HepG2 (cell line): ENCODE data around the gene TSACC. TPM values are rescaled to one million over a fixed set of nuclear protein-coding genes. Genes with fewer than 3 reads are reported as not detected.

Experiments used
- ATAD3A ChIP-seq: sonication (generic); formaldehyde crosslinking; IDR thresholded peaks from 2 replicates; pipeline ENCODE4 v1.4.0; 2020; ENCODE audit warnings: missing genetic modification reagents
- CBX2 ChIP-seq, 2 experiments: fragments of 200-600 bp in 1 of 2; sonication (generic); formaldehyde crosslinking in 1 of 2; IDR thresholded peaks; 2 replicates each; pipeline versions ENCODE4 v1.7.0 to v1.8.1; 2018 to 2022; ENCODE audit warnings: low read depth in 2 of 2, low read length in 1 of 2, mild to moderate bottlenecking in 1 of 2, missing genetic modification reagents in 1 of 2
- DPF2 ChIP-seq: sonication (generic); formaldehyde crosslinking; IDR thresholded peaks from 2 replicates; pipeline ENCODE4 v1.4.0; 2020; ENCODE audit warnings: mild to moderate bottlenecking, low read depth, missing genetic modification reagents, borderline replicate concordance
- FOXJ3 ChIP-seq: sonication (generic); formaldehyde crosslinking; IDR thresholded peaks from 2 replicates; pipeline ENCODE4 v1.4.0; 2020; ENCODE audit warnings: missing genetic modification reagents, mild to moderate bottlenecking, borderline replicate concordance
- FOXM1 ChIP-seq: sonication (generic); formaldehyde crosslinking; IDR thresholded peaks from 2 replicates; pipeline ENCODE4 v1.5.0; 2020; ENCODE audit warnings: missing genetic modification reagents
- FOXO1 ChIP-seq: sonication (generic); formaldehyde crosslinking; IDR thresholded peaks from 2 replicates; pipeline ENCODE4 v1.4.0; 2020; ENCODE audit warnings: missing genetic modification reagents
- HDAC6 ChIP-seq: fragments of 200-600 bp; sonication (generic); IDR thresholded peaks from 2 replicates; pipeline ENCODE4 v1.7.0; 2017; ENCODE audit warnings: mild to moderate bottlenecking, antibody characterized with exemption, low read length, low read depth
- HHEX ChIP-seq: IDR thresholded peaks from 2 replicates; pipeline ENCODE4 v1.6.1; 2016; ENCODE audit warnings: control low read depth
- HNF4G ChIP-seq, 2 experiments: sonication (generic) in 1 of 2; formaldehyde crosslinking in 1 of 2; IDR thresholded peaks; 2 replicates each; pipeline versions ENCODE4 v1.4.0 to v1.6.1; 2011 to 2020; ENCODE audit warnings: borderline replicate concordance in 2 of 2, low read depth in 2 of 2, mild to moderate bottlenecking in 2 of 2, low read length in 1 of 2, missing genetic modification reagents in 1 of 2, moderate library complexity in 1 of 2
- POLR2A ChIP-seq, 2 experiments: IDR thresholded peaks; 2 replicates each; pipeline ENCODE4 v1.6.1; 2011; ENCODE audit warnings: low read depth in 2 of 2, low read length in 2 of 2, mild to moderate bottlenecking in 1 of 2, moderate library complexity in 1 of 2; ENCODE audit not compliant: insufficient read depth in 1 of 2
- POLR2AphosphoS5 ChIP-seq: IDR thresholded peaks from 2 replicates; pipeline ENCODE4 v1.6.1; 2012; ENCODE audit warnings: low read depth, low read length
- SMARCE1 ChIP-seq: fragments of 450-650 bp; IDR thresholded peaks from 2 replicates; pipeline ENCODE4 v1.6.1; 2017; ENCODE audit warnings: borderline replicate concordance
- TBX3 ChIP-seq: fragments of 450-650 bp; IDR thresholded peaks from 2 replicates; pipeline ENCODE4 v1.6.1; 2017; ENCODE audit warnings: antibody characterized with exemption, mild to moderate bottlenecking, inconsistent platforms, borderline replicate concordance
- TP53 ChIP-seq: sonication (generic); formaldehyde crosslinking; conservative IDR thresholded peaks from 2 replicates; pipeline ENCODE4 v1.4.0; 2020; ENCODE audit warnings: missing genetic modification reagents
- ZC3H13 ChIP-seq: sonication (generic); formaldehyde crosslinking; IDR thresholded peaks from 2 replicates; pipeline ENCODE4 v1.8.1; 2023; ENCODE audit warnings: mild to moderate bottlenecking, missing genetic modification reagents, moderate library complexity
- ZNF205 ChIP-seq: IDR thresholded peaks from 2 replicates; pipeline ENCODE4 v1.6.1; 2018; ENCODE audit warnings: missing biosample characterization, missing genetic modification reagents
- ZNF337 ChIP-seq: sonication (generic); formaldehyde crosslinking; IDR thresholded peaks from 2 replicates; pipeline ENCODE4 v1.5.1; 2020; ENCODE audit warnings: missing genetic modification reagents, low read depth, mild to moderate bottlenecking, borderline replicate concordance
- ZNF33A ChIP-seq: sonication (generic); formaldehyde crosslinking; IDR thresholded peaks from 2 replicates; pipeline ENCODE4 v1.5.1; 2020; ENCODE audit warnings: missing genetic modification reagents, mild to moderate bottlenecking, moderate library complexity, borderline replicate concordance
- ZNF382 ChIP-seq: sonication (generic); formaldehyde crosslinking; IDR thresholded peaks from 2 replicates; pipeline ENCODE4 v1.5.0; 2020; ENCODE audit warnings: missing genetic modification reagents, mild to moderate bottlenecking, borderline replicate concordance
- ZNF570 ChIP-seq: sonication (generic); formaldehyde crosslinking; IDR thresholded peaks from 2 replicates; pipeline ENCODE4 v1.4.0; 2020; ENCODE audit warnings: mild to moderate bottlenecking, missing genetic modification reagents, borderline replicate concordance
- ZNF761 ChIP-seq: sonication (generic); formaldehyde crosslinking; conservative IDR thresholded peaks from 2 replicates; pipeline ENCODE4 v1.4.0; 2020; ENCODE audit warnings: mild to moderate bottlenecking, missing genetic modification reagents
- ZSCAN31 ChIP-seq: sonication (generic); formaldehyde crosslinking; IDR thresholded peaks from 2 replicates; pipeline ENCODE4 v1.5.0; 2020; ENCODE audit warnings: low read depth, mild to moderate bottlenecking, missing genetic modification reagents
- polyA plus RNA-seq, 8 experiments: library from polyadenylated mRNA; depleted of rRNA in 3 of 8; stranded (reverse) in 7 of 8; unstranded in 1 of 8; fragments of >200 nt; fragmentation: Illumina TruSeq in 4 of 8; extraction: Trizol in 4 of 8; gene quantifications; 2 replicates each; pipeline versions ENCODE4 v1.2.1 to v1.2.3, GENCODE V29; 2011 to 2016; ENCODE audit warnings: low read depth in 4 of 8, missing spikeins in 1 of 8, mixed read lengths in 1 of 8; ENCODE audit not compliant: insufficient read depth in 1 of 8
- total RNA-seq, 5 experiments: library from RNA; depleted of rRNA; stranded (reverse); fragments of >200 nt; fragmentation: Illumina TruSeq; extraction: Trizol; gene quantifications; 2 replicates each; pipeline ENCODE4 v1.2.3, GENCODE V29; 2016; ENCODE audit warnings: low read depth in 1 of 5
- TF ChIP-seq, protein P1 (sequence below): sonication (generic); formaldehyde crosslinking; IDR thresholded peaks from one replicate; pipeline ENCODE4 v1.5.1; 2020; ENCODE audit warnings: mild to moderate bottlenecking, missing genetic modification reagents; ENCODE audit errors: not compliant biosample characterization

TSACC gene
- total and polyA plus RNA-seq, 2 of the 13 experiments (the other 11 are each of a cell fraction or from before 2014, with no cell fraction given) = 1.5 to 2.6 TPM

DNA sequence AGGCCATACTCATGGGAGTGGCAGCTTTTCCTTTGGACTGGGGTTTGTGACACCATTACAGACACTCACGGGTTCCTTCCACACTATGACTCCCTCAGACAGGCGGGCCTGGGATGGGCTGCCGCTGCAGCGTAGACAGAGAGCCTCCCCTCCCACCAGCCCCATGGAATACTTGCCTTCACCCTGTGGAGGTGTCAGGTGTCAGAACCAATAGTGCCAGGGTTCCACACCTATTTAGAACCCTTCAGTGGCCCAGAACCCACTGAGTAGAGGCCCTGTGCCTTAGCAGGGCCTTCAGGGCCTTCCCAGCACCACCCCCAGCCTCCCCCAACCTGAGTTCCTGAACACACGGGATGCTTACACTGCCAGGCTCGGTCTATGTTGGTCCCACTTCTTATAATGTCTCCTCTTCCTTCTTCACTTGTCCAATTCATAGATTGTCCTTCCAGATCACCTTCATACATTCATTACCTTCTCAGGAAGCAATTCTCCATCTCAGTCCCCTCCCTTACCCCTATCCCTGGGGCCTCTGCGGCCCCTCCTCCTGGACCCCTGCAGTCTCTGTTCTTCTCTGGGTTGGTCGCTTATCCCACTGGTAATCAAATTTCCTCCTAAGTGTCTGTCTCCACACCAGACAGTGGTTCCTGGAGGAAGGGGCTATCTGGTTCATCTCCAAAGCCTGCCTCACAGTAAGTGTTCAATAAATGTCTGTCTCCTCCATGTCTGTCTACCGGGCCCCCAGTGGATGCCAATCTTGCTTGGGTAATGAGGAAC is 29.2 kb downstream of the TSACC start (continued):
- TF ChIP-seq, protein P1, sequence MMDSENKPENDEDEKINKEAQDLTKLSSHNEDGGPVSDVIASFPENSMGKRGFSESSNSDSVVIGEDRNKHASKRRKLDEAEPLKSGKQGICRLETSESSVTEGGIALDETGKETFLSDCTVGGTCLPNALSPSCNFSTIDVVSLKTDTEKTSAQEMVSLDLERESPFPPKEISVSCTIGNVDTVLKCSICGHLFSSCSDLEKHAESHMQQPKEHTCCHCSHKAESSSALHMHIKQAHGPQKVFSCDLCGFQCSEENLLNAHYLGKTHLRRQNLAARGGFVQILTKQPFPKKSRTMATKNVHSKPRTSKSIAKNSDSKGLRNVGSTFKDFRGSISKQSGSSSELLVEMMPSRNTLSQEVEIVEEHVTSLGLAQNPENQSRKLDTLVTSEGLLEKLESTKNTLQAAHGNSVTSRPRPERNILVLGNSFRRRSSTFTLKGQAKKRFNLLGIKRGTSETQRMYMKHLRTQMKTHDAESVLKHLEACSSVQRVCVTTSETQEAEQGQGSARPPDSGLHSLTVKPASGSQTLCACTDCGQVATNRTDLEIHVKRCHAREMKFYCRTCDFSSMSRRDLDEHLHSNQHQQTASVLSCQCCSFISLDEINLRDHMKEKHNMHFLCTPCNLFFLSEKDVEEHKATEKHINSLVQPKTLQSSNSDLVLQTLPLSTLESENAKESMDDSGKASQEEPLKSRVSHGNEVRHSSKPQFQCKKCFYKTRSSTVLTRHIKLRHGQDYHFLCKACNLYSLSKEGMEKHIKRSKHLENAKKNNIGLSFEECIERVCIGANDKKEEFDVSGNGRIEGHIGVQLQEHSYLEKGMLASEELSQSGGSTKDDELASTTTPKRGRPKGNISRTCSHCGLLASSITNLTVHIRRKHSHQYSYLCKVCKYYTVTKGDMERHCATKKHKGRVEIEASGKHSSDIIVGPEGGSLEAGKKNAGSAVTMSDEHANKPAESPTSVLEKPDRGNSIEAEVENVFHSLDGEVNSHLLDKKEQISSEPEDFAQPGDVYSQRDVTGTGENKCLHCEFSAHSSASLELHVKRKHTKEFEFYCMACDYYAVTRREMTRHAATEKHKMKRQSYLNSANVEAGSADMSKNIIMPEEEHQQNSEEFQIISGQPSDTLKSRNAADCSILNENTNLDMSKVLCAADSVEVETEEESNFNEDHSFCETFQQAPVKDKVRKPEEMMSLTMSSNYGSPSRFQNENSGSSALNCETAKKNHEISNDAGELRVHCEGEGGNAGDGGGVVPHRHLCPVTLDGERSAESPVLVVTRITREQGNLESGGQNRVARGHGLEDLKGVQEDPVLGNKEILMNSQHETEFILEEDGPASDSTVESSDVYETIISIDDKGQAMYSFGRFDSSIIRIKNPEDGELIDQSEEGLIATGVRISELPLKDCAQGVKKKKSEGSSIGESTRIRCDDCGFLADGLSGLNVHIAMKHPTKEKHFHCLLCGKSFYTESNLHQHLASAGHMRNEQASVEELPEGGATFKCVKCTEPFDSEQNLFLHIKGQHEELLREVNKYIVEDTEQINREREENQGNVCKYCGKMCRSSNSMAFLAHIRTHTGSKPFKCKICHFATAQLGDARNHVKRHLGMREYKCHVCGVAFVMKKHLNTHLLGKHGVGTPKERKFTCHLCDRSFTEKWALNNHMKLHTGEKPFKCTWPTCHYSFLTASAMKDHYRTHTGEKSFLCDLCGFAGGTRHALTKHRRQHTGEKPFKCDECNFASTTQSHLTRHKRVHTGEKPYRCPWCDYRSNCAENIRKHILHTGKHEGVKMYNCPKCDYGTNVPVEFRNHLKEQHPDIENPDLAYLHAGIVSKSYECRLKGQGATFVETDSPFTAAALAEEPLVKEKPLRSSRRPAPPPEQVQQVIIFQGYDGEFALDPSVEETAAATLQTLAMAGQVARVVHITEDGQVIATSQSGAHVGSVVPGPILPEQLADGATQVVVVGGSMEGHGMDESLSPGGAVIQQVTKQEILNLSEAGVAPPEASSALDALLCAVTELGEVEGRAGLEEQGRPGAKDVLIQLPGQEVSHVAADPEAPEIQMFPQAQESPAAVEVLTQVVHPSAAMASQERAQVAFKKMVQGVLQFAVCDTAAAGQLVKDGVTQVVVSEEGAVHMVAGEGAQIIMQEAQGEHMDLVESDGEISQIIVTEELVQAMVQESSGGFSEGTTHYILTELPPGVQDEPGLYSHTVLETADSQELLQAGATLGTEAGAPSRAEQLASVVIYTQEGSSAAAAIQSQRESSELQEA (CRISPR knock-in tag) = no peak
- TF ChIP-seq HNF4G (IDR thresholded peaks at IDR 0.05; ENCODE audit: borderline replicate concordance, low read depth, low read length) = no peak
- no peak for TF ChIP-seq HNF4G (CRISPR knock-in tag; IDR thresholded peaks at IDR 0.05; ENCODE audit: borderline replicate concordance, low read depth)
- TF ChIP-seq ZC3H13 (CRISPR knock-in tag) = no peak
- no peak for TF ChIP-seq ZNF570
- no peak for TF ChIP-seq CBX2 (IDR thresholded peaks at IDR 0.05; ENCODE audit: low read depth, low read length)
- TF ChIP-seq CBX2 (CRISPR knock-in tag; IDR thresholded peaks at IDR 0.05; ENCODE audit: low read depth) = no peak
- no peak for TF ChIP-seq ZNF205
- TF ChIP-seq POLR2AphosphoS5 = 0 out of 2 replicates have a peak, but pooled peaks have one; percentile 42
- TF ChIP-seq HHEX (CRISPR knock-in tag) = no peak
- no peak for TF ChIP-seq ZSCAN31 (CRISPR knock-in tag)
- TF ChIP-seq TP53 (CRISPR knock-in tag) = no peak
- TF ChIP-seq TBX3 = no peak
- TF ChIP-seq HDAC6 = no peak
- TF ChIP-seq ZNF337 = no peak
- TF ChIP-seq FOXO1 (CRISPR knock-in tag) = no peak
- no peak for TF ChIP-seq FOXM1 (CRISPR knock-in tag)
- no peak for TF ChIP-seq ZNF382 (CRISPR knock-in tag)
- TF ChIP-seq FOXJ3 (CRISPR knock-in tag) = no peak; the same call in 1 of the 2 replicates
- TF ChIP-seq DPF2 (CRISPR knock-in tag) = 0 out of 2 replicates have a peak, but pooled peaks have one; percentile 23
- TF ChIP-seq ZNF761 (CRISPR knock-in tag) = no peak
- no peak for TF ChIP-seq ATAD3A
- TF ChIP-seq SMARCE1 = no peak
- TF ChIP-seq POLR2A (IDR thresholded peaks at IDR 0.05; ENCODE audit: insufficient read depth in 1 of 2, low read depth in 2 of 2, low read length in 2 of 2) = peak in 1 of 2 experiments; percentile 65; a peak in 2 of 4 replicates
- TF ChIP-seq ZNF33A (CRISPR knock-in tag) = no peak
